ENCODE results near the gene NEK9.

DNA sequence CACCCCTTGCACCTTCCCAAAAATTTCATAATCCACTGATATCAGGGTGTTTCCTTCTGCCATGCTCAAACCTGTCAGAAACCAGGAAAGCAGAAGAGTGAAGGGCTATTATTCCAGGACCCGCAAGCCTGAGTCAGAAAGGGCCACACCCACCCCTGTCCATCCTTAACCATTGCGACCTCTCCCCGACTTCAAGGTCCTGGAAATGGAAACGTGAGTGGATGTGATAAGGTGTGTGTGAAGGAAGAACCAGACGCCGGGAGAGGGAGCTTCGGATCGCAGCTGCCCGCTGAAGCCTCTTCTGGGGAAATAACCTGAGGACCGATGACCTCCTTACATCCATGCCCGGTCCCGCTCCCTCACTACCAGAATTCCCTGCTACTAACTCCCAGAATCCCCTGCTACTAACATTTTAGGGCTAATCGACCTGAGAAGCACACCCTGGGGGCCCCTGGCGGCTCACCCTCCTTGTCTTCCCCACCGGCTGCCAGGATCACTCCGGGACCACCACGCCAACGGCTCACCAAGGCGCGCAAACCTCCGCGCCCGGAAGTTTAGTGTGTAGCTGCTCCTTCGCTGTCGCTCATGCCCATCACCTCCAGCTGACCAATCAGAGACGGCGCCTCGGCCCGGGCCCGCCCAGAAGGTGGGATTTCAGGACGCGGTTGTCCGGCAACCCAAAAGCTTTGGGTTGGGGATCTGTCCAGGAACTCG is 63.2 kb downstream of the NEK9 start, which contains the start of gene ACYP1:
- TF ChIP-seq, protein P1, sequence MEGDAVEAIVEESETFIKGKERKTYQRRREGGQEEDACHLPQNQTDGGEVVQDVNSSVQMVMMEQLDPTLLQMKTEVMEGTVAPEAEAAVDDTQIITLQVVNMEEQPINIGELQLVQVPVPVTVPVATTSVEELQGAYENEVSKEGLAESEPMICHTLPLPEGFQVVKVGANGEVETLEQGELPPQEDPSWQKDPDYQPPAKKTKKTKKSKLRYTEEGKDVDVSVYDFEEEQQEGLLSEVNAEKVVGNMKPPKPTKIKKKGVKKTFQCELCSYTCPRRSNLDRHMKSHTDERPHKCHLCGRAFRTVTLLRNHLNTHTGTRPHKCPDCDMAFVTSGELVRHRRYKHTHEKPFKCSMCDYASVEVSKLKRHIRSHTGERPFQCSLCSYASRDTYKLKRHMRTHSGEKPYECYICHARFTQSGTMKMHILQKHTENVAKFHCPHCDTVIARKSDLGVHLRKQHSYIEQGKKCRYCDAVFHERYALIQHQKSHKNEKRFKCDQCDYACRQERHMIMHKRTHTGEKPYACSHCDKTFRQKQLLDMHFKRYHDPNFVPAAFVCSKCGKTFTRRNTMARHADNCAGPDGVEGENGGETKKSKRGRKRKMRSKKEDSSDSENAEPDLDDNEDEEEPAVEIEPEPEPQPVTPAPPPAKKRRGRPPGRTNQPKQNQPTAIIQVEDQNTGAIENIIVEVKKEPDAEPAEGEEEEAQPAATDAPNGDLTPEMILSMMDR (IDR thresholded peaks at IDR 0.05) = no peak
- peak in 1 of 2 donors; percentile 35 for TF ChIP-seq POLR2A (IDR thresholded peaks at IDR 0.05)
